NCI-H1092 (cell line): ENCODE measurements around the gene CPXM2.

Experiments used
- DNase-seq: peaks from one replicate; lab custom pipeline; 2025; lab: John Stamatoyannopoulos, UW

Gene CPXM2

DNA sequence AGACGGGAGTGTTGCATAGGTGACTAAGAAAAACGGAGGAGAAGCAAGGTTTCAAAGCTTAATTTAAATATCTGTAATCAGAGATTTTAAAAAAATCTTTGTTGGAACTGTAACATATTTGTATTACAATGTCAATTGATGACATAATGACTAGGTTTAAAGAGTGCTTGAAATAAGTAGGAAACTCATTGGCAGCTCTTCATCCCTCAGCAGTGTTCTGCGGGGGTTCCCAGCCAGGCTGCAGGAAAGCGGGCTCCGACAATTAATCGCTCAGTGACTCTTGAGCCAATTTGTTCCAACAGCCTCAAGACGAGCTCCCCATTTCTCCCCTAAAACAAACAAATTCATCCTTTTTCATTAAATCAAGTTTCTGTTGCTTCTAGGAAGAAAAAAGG, 22.6 kb downstream of the CPXM2 start:
- DNase-seq: no peak

DNA sequence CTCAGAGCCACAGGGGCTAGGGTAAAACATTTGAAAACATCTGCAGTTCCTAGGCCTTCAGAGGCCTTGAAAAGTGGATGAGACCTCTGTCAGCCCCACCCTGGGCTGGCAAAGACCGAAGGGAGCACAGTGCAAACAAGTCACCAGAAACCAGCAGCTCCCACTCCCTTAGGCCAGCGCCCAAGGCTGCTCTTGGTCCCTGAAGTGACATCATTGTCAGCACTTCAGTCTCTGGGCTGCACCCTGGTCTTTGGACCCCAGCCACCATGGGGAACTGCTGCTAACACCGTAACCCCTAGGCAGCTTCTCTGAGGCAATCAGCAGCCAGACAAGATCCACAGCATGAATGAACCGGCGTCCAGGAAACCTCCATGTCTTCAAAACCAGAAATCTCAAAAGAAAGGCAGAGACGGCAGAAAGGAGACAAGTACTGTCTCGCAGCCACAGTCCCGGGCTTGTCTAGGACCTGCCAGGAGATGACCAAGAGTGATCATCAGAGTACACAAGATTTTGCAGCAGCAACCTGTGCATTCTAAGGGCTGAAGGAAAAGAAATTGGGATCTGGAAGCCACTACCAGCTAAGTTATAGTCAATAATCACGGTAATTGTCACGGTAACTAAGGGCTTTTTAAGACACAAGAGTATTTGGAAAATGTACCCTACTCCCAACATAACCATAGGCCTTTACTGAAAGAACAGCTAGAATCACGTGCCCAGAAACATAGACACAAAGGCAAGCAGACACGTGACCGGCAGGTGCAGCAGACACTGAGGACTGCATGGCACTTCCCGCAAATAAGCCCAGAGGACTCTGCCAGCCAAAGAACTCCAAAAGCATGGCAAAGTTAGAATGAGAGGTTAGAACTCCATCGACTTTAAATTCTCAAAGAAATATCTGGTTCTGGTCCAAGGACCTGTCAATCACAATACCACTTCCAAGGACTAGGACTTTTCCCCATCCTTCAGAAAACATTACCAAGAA, 23.3 kb downstream of the CPXM2 start:
- peak; percentile 16 for DNase-seq

DNA sequence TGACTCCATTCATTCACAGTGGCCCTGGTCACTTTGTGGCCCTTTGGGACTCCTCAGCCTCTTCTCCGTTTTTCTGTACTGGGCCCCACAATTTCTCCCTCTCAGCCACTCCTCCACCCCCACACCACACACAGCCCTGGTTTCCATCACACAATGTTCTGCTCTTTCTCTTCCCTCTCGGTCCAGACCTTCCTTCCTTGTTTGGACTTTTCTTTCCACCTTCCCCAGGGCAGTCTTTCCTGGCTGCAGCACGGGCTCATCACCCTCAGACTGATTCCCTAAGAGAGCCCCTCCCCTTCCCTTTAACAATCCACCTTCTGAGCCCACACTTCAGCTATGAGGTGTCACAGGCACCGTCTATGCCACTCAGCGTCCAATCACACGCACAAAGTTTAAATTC, 25.7 kb downstream of the CPXM2 start:
- DNase-seq: no peak

- no peak for DNase-seq
Observed at GRCh38 chr10:123865350-123865749, 26.3 kb downstream of the CPXM2 start.

GRCh38 chr10:123864923-123865322, 26.7 kb downstream of the CPXM2 start:
- no peak for DNase-seq

GRCh38 chr10:123863721-123864482, 27.7 kb downstream of the CPXM2 start:
- DNase-seq: no peak

DNA sequence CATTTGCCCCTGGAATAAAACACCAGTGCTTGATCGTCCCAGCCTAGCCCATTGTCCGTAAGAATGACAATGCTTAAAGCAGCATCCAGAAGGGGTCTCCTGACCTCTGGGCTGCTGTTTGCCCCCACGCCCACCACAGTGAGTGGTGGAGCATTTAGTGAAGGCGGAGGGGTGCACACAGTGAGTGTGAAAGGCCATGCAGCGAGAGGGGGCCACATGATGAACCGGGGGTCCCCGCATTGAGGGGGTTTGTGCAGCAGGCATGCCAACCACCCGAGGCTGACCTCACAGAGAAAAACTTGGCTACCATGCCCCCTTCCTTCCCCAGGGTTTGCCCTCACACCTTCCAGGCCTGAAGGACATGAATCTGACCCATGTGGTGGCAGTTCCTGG, 28.4 kb downstream of the CPXM2 start:
- DNase-seq: no peak

DNA sequence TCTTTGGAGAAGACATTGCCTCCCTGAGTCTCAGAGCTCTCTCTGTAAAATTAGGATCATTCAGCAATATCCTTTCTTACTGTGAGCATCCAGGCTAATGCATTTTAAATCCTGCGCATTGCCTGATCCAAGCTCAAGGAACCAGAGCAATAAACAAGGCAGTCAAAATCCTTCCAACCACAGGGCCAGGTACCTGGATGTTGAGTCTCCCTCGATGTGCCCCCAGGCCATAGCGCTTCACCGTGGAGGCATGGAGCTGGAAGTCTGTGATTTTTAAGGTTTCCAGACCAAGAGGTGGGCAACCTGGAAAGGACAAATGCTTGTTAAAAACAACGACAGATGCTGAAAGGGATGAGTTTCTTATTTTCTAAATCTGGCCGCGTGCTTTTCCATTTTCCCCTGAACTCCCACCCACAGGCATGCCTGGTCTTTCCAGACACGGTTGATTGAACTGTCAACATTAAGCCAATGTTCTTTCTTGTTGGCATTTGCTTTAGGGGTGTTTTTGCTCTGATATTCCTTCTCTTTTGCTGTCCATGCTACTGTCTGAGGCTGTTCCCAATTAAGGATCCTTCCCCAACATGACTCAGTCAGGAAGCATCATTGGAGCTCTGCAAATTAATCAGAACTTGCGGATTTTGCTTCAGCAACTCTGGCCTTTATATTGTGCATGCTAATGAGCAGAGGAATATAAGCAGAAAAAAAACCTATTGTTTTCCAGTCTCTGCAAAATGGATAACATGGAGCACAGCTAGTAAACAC, 29.0 kb downstream of the CPXM2 start:
- no peak for DNase-seq

DNA sequence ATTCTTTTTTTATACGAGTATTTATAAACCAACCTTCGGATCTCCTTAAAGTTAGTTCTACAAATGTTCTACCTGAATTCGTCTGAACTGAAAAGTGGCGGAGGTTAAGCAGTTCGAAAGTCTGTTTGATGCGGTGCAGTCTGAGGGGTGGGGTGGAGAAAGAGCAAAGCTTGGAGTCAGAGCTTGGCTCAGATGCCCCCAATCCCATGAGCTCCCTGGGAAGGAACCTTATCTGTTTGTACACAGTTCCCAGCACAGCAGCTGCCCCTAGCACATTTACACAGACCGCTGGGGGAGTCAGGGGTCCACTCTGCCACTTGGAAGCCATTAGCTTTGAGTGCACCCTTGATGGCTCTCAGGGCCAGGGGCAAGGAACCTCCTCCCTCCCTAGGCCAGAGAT, 30.8 kb downstream of the CPXM2 start:
- no peak for DNase-seq

- no peak for DNase-seq
Observed at GRCh38 chr10:123860209-123860608, 31.4 kb downstream of the CPXM2 start.

DNA sequence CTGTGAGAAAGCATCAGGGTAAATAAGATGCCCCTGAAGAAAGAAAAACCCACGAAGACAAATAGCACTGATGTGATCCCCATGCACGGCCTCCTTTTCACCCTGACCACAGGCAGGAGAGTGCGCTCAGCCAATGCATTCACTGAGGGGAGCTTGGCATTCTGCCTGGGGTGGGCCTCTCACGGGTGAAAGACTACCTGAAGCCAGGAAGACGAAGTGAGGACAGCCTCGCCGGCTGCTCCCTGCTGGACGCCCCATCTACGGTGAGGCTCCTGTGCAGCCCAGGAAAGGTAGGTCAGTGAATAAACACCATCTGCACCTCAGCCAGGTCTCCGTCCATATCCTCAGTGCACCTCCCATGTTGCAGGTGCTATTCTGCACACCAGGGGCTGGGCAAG, 32.0 kb downstream of the CPXM2 start:
- no peak for DNase-seq

DNA sequence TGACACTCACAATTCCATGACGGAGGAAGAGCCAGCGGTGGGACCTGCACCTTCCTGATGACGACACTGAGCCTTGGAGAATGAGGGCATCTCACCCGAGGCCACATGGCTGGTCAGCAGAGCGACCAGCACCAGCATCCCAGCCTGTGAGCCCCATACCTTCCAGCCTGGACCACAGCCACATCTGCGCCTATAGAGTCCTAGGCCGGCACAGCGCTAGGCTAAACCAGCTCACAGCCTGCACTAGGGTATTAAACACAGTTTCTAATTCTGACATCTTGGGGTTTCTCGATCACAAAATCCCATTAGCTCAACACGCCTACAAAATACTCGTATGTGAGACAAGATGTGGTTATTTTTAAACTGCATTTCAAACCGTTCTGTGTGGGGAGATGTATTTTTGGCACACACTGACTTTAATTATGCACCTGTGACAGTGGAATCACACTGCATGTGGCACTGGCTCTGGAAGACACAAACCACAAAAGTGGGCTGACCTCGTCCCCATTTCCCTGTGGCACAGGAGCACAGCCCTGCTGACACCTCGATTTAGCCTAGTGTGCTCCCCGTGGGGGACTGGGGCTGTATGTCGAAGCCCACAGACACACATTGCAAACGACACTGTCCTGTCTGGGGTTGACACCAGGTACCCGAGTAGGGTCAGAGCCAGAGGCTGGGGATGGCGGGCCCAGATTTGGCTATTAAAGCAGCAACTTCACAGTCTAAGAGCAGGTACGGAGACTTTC, 32.5 kb downstream of the CPXM2 start:
- DNase-seq: no peak

DNA sequence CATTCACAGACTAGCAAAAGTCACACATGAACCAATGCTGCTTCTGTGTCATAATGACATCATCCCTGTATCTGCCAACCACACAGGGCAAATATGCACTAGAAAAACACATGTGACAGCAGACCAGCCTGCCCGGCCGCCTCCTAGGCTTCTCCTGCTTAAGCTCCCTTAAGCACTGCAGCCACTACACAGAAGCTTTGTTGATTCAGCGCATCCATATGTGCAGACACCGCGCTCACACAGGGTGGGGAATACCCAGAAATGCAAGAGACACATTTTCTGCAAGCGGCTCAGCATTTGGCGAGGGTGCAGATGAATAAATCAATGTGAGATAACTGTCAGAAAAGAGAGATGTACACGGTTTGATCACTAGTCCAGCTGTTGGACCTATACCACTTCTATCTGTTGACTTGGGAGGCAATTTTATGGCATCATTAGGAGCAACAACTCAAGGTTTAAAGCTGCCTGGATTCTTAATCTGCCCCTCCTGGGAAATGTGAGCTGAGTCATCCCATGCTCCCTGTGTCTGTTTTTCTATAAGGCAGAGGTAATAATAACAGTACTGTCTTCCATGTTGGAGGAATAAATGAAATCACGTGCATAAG, 33.4 kb downstream of the CPXM2 start:
- no peak for DNase-seq

- no peak for DNase-seq
Observed at GRCh38 chr10:123857616-123858015, 34.0 kb downstream of the CPXM2 start.

DNA sequence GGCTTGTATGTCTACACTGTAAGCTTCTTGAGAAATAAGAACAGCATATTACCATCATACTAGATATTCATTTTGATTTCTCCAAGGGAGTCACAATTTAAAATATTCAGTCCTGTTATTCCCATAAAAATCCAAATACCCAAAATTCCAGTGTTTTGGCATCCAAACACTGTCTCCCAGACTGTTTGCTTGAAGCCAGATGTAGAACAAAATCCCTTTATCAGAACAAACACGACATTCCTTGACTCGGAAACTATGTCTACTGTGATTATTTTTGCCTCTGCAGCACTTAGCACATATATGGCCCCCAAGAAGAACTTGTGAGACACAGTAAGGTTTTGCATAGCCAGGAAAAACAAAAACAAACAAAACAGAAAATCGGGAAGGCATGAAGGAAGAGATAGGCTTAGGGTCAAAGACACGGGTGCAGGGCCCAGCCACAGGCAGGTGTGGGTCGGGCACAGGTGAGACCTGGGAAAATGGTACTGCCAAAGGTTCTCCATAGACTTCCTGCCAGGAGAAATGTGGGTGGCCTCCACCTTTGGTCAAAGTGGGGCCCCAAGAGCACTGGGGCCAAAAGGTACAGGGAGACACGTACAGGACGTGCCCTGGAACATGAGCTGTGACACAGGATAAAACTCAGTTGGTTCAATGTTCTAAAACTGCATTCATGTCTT, 36.5 kb downstream of the CPXM2 start:
- no peak for DNase-seq

GRCh38 chr10:123854498-123854897, 37.1 kb downstream of the CPXM2 start:
- no peak for DNase-seq

DNA sequence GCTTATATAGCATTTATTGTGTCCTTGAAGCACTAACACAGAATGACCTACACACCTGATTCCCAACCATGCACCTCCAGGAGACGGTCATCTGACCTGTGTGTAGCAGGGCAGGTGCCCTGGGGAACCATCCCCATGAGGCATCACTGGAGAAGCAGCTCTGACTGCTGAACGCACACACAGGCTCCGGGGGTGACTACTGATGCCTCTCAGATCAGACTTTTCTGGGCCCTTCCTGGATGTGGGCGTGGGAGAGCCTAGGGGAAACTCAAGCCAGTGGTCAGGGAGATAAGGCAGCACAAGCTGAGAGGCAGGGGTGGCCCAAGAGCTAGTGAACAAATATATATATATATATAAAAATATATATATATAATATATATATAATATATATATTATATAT, 37.6 kb downstream of the CPXM2 start:
- DNase-seq: no peak

- no peak for DNase-seq
Observed at GRCh38 chr10:123852411-123852951, 39.1 kb downstream of the CPXM2 start.

DNA sequence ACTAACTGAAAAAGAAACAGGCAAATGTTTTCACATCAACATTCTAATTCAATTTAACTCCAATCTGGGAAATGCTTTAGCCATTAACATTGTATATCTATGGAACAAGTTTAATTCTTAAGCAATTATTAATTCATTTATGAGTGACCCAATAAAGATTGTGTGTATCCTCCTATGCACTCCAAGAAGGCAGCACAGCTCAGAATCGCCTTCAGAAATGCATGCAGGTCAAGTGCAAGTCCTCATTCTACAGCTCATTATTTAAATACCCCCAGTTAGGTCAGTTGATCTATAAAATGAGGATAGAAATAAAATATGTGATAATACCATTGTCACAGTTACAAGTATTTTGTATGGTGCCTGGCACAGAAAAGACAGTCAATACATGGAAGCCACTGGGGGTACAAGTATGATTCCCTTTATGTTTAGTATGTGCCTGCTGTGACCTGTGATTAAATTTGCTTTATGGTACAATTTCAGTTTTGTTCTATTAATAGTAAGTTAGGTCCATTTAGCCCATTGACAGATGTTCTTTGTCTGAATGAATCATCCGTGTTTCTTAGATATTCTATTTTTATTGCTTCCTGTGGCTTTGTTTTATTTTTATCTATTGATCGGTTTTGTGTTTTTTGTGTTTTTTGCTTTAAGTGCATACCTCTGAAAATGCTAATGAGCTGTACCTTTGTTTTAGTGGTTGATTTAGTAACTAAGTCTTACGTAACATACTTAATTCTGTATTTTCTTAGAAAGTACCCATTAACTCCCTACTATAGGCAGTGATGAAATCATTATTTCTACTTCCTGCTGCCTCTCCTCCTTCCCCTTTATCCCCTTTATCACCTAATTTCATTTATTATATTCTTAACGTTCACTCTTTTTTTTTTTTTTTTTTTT, 42.8 kb downstream of the CPXM2 start:
- DNase-seq: no peak
